Kidney (tissue), 14 donors: ENCODE results near the gene CABP7. TPM values are rescaled to one million over a fixed set of nuclear protein-coding genes. Genes with fewer than 3 reads are reported as not detected.

ENCODE experiments used
- DNase-seq, 5 donors: peaks; one replicate each; pipeline ENCODE4 v3.0.0-alpha.2; 2013 to 2020
- FAIRE-seq: peaks from 2 replicates; lab custom pipeline; 2012; peaks lifted over from hg19 to GRCh38; lab: Jason Lieb, UNC
- H3K27ac ChIP-seq, 2 donors: one replicate each; pipeline ENCODE4 v1.7.0; 2013; ENCODE audit warnings: low read depth in 2 of 2, low read length in 2 of 2, inconsistent platforms in 1 of 2
- H3K27me3 ChIP-seq: one replicate; pipeline ENCODE4 v1.7.1; 2013; ENCODE audit warnings: low read length, inconsistent platforms; ENCODE audit not compliant: control insufficient read depth, insufficient read depth
- H3K36me3 ChIP-seq, 3 donors: one replicate each; pipeline versions ENCODE4 v1.7.0 to v1.7.1; 2013; ENCODE audit warnings: low read length in 3 of 3, control low read depth in 1 of 3, inconsistent platforms in 1 of 3; ENCODE audit not compliant: insufficient read depth in 3 of 3, control insufficient read depth in 2 of 3
- H3K4me1 ChIP-seq, 3 donors: one replicate each; pipeline versions ENCODE4 v1.7.0 to v1.7.1; 2013; ENCODE audit warnings: low read length in 3 of 3, inconsistent platforms in 1 of 3, low read depth in 1 of 3; ENCODE audit not compliant: control insufficient read depth in 2 of 3, insufficient read depth in 2 of 3
- H3K4me3 ChIP-seq, 3 donors: one replicate each; pipeline versions ENCODE4 v1.7.0 to v1.8.1; 2013; ENCODE audit warnings: low read length in 3 of 3, control low read depth in 1 of 3, inconsistent platforms in 1 of 3
- H3K9ac ChIP-seq, 3 donors: one replicate each; pipeline versions ENCODE4 v1.7.0 to v1.7.1; 2013; ENCODE audit warnings: low read length in 3 of 3, control low read depth in 1 of 3, inconsistent platforms in 1 of 3
- H3K9me3 ChIP-seq, 3 donors: one replicate each; pipeline versions ENCODE4 v1.7.0 to v1.7.1; 2013; ENCODE audit warnings: low read length in 3 of 3, control low read depth in 1 of 3, inconsistent platforms in 1 of 3; ENCODE audit not compliant: control insufficient read depth in 2 of 3, insufficient read depth in 1 of 3
- CTCF ChIP-seq: IDR thresholded peaks from 3 replicates; pipeline ENCODE4 v1.5.1; 2012; ENCODE audit warnings: mild to moderate bottlenecking, moderate library complexity, borderline replicate concordance; ENCODE audit not compliant: insufficient read depth; ENCODE audit errors: extremely low read depth
- intact Hi-C: fragments of 100-400 bp; cut with DNase I; formaldehyde crosslinking; loops from one replicate; pipeline ENCODE4 v1.11.1; 2022
- polyA plus RNA-seq: library from polyadenylated mRNA; stranded (reverse); fragments of 350-450 nt; fragmentation: Illumina TruSeq; extraction: RNeasy Lipid Tissue Mini Kit (QIAGEN cat#74804); gene quantifications from one replicate; pipeline ENCODE4 v1.2.3, GENCODE V29; 2014; ENCODE audit warnings: low read depth, low replicate concordance; ENCODE audit not compliant: insufficient read depth
- total RNA-seq: library from RNA; stranded (reverse); fragmentation: NEBNext Ultra II Directional; extraction: Animal tissue kit (Norgen Biotek cat#: 25700); gene quantifications from one replicate; pipeline ENCODE4 v1.2.1, GENCODE V29; 2021
- donor health status: control.
- donor health status: control.
- donor health status: control.
- donor health status: control.
- donor health status: control.
- donor health status: DM: yes; HTN: yes; CAD: no.
- donor health status: Normal renal cell carcinoma (clear cell type).

The CABP7 gene
- total and polyA plus RNA-seq, 2 donors from 2014 or later = 0.06 TPM; not detected in 1

- H3K27me3 ChIP-seq = no peaks in the 10 kb centered on the region
- H3K9ac ChIP-seq = no peak overlapping the region
- H3K9me3 ChIP-seq = no peaks in the 10 kb centered on the region
- no peaks in the 10 kb centered on the region for H3K4me1 ChIP-seq
- TF ChIP-seq CTCF = no peak
- H3K36me3 ChIP-seq = peaks cover 0 to 18% (median 6%) of the 10 kb centered on the region in 3 donors
- intact Hi-C loops = no loop called here
- no peak for FAIRE-seq
- no peak for DNase-seq
- H3K4me3 ChIP-seq = no peak overlapping the region
- no peak overlapping the region for H3K27ac ChIP-seq
These were observed 30.2 kb downstream of the CABP7 start for GRCh38 chr22:29750029-29750428.

GRCh38 chr22:29750559-29751538, 31.0 kb downstream of the CABP7 start:
- no peaks in the 10 kb centered on the region for H3K4me1 ChIP-seq
- H3K36me3 ChIP-seq = peaks cover 0 to 13% (median 4%) of the 10 kb centered on the region in 3 donors
- no peak for TF ChIP-seq CTCF
- H3K9ac ChIP-seq = no peak overlapping the region
- intact Hi-C loops = no loop called here
- no peak overlapping the region for H3K4me3 ChIP-seq
- no peaks in the 10 kb centered on the region for H3K27me3 ChIP-seq
- no peak overlapping the region for H3K27ac ChIP-seq
- H3K9me3 ChIP-seq = no peaks in the 10 kb centered on the region
- DNase-seq (no peak), FAIRE-seq (no peak)

- TF ChIP-seq CTCF = no peak
- H3K4me3 ChIP-seq = no peak overlapping the region
- no peaks in the 10 kb centered on the region for H3K27me3 ChIP-seq
- FAIRE-seq (no peak), DNase-seq (no peak)
- peaks cover 0 to 13% (median 4%) of the 10 kb centered on the region in 3 donors for H3K36me3 ChIP-seq
- H3K4me1 ChIP-seq = no peaks in the 10 kb centered on the region
- no peak overlapping the region for H3K27ac ChIP-seq
- H3K9ac ChIP-seq = no peak overlapping the region
- no peaks in the 10 kb centered on the region for H3K9me3 ChIP-seq
- intact Hi-C loops = no loop called here
These were observed 31.9 kb downstream of the CABP7 start for GRCh38 chr22:29751669-29752068.
